ENCODE results near the gene LRRN1. TPM values are rescaled to one million over a fixed set of nuclear protein-coding genes. Genes with fewer than 3 reads are reported as not detected.
"Not testable (repeated sequence)": the region's sequence is repeated elsewhere in the genome, so short reads cannot be mapped to it uniquely, and the experiment has no call there.

Gene LRRN1
- total and polyA plus RNA-seq, 2 experiments from 2014 or later = 27.9 to 28.5 TPM

DNA sequence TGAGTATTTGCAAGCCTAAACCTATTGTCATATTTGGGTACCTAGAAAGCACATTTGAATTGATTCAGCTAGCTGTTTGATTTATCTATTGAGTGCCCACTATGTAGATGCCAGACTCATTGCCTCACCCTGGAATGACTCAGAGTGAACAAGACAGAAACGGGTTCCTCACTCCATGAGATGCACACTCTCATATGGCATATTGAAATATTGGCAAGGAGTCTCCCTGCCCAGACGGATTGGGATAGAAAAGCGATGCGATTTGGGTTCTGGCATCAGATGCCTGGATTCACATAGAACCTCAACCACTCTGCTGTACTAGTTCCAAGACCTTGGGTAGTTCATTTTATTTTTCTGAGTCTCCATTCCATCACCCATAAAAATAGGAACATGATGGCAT lies 22.5 kb downstream of the LRRN1 start:
- Histone ChIP-seq H3K36me3 (replicated peaks; ENCODE audit: insufficient read depth, low read depth) (no peaks in the 10 kb centered on the region), H3K27me3 (no peaks in the 10 kb centered on the region), H3K9me3 (ENCODE audit: low read depth) (no peaks in the 10 kb centered on the region), H3K27ac (no peak overlapping the region), H3K4me1 (ENCODE audit: insufficient read depth) (no peaks in the 10 kb centered on the region), H3K79me2 (no peaks in the 10 kb centered on the region), H2AFZ (no peak overlapping the region), H4K20me1 (ENCODE audit: insufficient read depth, poor library complexity, severe bottlenecking) (no peaks in the 10 kb centered on the region), H3K9me2 (replicated peaks; ENCODE audit: insufficient read depth) (no peaks in the 10 kb centered on the region), H3K4me3 (no peak overlapping the region), H3K4me2 (no peak overlapping the region)
- no peak for DNase-seq (ENCODE audit: low spot score)
- 89% methylated on average over 4 of the region's 4 CpGs for WGBS (ENCODE audit: low lambda C conversion rate, missing lambda C conversion rate)
- TF ChIP-seq EZH2 (IDR thresholded peaks at IDR 0.05; ENCODE audit: borderline replicate concordance) (no peak), EZH2phosphoT487 (IDR thresholded peaks at IDR 0.05; ENCODE audit: low read depth, severe bottlenecking, unreplicated experiment) (no peak)
- TF ChIP-seq, protein P1, sequence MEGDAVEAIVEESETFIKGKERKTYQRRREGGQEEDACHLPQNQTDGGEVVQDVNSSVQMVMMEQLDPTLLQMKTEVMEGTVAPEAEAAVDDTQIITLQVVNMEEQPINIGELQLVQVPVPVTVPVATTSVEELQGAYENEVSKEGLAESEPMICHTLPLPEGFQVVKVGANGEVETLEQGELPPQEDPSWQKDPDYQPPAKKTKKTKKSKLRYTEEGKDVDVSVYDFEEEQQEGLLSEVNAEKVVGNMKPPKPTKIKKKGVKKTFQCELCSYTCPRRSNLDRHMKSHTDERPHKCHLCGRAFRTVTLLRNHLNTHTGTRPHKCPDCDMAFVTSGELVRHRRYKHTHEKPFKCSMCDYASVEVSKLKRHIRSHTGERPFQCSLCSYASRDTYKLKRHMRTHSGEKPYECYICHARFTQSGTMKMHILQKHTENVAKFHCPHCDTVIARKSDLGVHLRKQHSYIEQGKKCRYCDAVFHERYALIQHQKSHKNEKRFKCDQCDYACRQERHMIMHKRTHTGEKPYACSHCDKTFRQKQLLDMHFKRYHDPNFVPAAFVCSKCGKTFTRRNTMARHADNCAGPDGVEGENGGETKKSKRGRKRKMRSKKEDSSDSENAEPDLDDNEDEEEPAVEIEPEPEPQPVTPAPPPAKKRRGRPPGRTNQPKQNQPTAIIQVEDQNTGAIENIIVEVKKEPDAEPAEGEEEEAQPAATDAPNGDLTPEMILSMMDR (IDR thresholded peaks at IDR 0.05; ENCODE audit: poor library complexity) = no peak

DNA sequence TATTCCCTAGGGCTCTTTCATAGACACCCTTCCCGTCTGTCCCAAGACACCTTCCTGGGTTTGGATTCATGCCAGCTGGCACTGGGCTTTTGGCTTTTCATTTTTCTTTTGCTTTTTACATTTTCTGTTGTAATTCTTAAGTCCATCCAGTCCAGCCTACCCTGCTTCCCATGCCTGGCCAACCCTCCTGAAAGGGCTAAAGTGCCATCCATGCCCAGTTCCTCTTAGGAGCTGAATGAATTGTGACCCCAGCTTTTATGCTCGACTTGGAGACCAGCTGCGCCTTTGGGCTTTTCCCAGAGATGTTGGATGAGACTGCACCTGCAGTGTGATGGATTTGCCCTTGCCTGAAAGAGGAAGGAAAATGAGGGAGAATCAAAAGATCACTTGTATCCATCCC lies 25.8 kb downstream of the LRRN1 start:
- H3K27me3 ChIP-seq = no peaks in the 10 kb centered on the region
- no peaks in the 10 kb centered on the region for H4K20me1 ChIP-seq (ENCODE audit: insufficient read depth, poor library complexity, severe bottlenecking)
- no peak overlapping the region for H3K4me2 ChIP-seq
- no peaks in the 10 kb centered on the region for H3K9me3 ChIP-seq (ENCODE audit: low read depth)
- H3K27ac ChIP-seq = no peak overlapping the region
- no peaks in the 10 kb centered on the region for H3K36me3 ChIP-seq (replicated peaks; ENCODE audit: insufficient read depth, low read depth)
- TF ChIP-seq EZH2phosphoT487 (IDR thresholded peaks at IDR 0.05; ENCODE audit: low read depth, severe bottlenecking, unreplicated experiment) (no peak), EZH2 (IDR thresholded peaks at IDR 0.05; ENCODE audit: borderline replicate concordance) (no peak)
- TF ChIP-seq, protein P1 (IDR thresholded peaks at IDR 0.05; ENCODE audit: poor library complexity) = no peak
- no peak overlapping the region for H3K4me3 ChIP-seq
- 88% methylated on average over 3 of the region's 3 CpGs for WGBS (ENCODE audit: low lambda C conversion rate, missing lambda C conversion rate)
- H3K79me2 ChIP-seq = no peaks in the 10 kb centered on the region
- H2AFZ ChIP-seq = no peak overlapping the region
- no peaks in the 10 kb centered on the region for H3K9me2 ChIP-seq (replicated peaks; ENCODE audit: insufficient read depth)
- no peak for DNase-seq (ENCODE audit: low spot score)
- H3K4me1 ChIP-seq (ENCODE audit: insufficient read depth) = no peaks in the 10 kb centered on the region

DNA sequence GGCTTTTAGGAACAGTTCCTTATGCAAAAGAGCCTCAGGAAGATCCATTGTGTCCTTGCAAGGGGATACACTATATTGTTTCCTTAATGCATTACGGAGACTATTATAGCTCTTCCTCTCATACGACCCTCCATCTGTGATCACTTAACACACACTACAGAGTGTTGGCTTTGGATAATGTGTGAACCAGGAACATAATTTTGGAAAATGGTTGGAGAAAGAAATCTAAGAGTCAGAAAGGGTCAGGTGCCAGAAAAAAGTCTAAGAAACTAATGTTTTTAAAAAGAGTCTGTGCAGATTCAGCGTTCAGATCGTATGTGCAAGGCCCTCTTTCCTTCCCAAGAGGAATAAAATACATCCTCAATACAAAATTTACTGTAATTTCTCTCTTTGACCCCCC lies 27.3 kb downstream of the LRRN1 start:
- Histone ChIP-seq H3K9me3 (ENCODE audit: low read depth) (no peaks in the 10 kb centered on the region), H3K4me2 (no peak overlapping the region), H2AFZ (no peak overlapping the region), H3K9me2 (replicated peaks; ENCODE audit: insufficient read depth) (no peaks in the 10 kb centered on the region), H3K4me1 (ENCODE audit: insufficient read depth) (no peaks in the 10 kb centered on the region), H3K36me3 (replicated peaks; ENCODE audit: insufficient read depth, low read depth) (no peaks in the 10 kb centered on the region), H3K27me3 (no peaks in the 10 kb centered on the region), H4K20me1 (ENCODE audit: insufficient read depth, poor library complexity, severe bottlenecking) (no peaks in the 10 kb centered on the region), H3K79me2 (no peaks in the 10 kb centered on the region), H3K27ac (no peak overlapping the region), H3K4me3 (no peak overlapping the region)
- DNase-seq (ENCODE audit: low spot score) = no peak
- TF ChIP-seq EZH2phosphoT487 (IDR thresholded peaks at IDR 0.05; ENCODE audit: low read depth, severe bottlenecking, unreplicated experiment) = no peak
- TF ChIP-seq, protein P1 (IDR thresholded peaks at IDR 0.05; ENCODE audit: poor library complexity) = no peak
- TF ChIP-seq EZH2 (IDR thresholded peaks at IDR 0.05; ENCODE audit: borderline replicate concordance) = no peak
- WGBS (ENCODE audit: low lambda C conversion rate, missing lambda C conversion rate) = 92% methylated on average over 4 of the region's 4 CpGs

DNA sequence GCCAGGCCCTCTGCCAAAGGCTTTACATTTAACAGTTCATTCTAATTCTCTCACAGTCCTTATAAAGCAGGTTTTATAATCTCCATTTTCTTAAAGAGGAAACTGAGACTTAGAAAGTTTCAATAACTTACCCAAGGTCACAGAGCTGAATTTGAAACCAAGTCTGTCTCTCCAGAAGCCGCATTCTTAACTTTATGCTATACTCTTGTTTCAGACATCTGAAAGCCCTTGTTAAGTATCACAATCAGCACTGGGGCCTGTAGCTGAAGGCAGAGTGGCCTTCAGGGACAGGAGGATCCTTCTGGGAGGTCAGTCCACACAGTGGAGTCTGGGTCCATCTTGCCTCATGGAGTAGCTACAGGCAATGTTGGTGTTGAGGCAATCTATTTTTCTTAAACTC lies 27.9 kb downstream of the LRRN1 start:
- DNase-seq (ENCODE audit: low spot score) = no peak
- H3K4me1 ChIP-seq (ENCODE audit: insufficient read depth) = no peaks in the 10 kb centered on the region
- H3K79me2 ChIP-seq = no peaks in the 10 kb centered on the region
- H3K36me3 ChIP-seq (replicated peaks; ENCODE audit: insufficient read depth, low read depth) = no peaks in the 10 kb centered on the region
- H3K27me3 ChIP-seq = no peaks in the 10 kb centered on the region
- no peaks in the 10 kb centered on the region for H3K9me2 ChIP-seq (replicated peaks; ENCODE audit: insufficient read depth)
- WGBS (ENCODE audit: low lambda C conversion rate, missing lambda C conversion rate) = 97% methylated on average over 1 of the region's 1 CpG
- H4K20me1 ChIP-seq (ENCODE audit: insufficient read depth, poor library complexity, severe bottlenecking) = no peaks in the 10 kb centered on the region
- H3K4me3 ChIP-seq = no peak overlapping the region
- H3K27ac ChIP-seq = no peak overlapping the region
- no peak overlapping the region for H3K4me2 ChIP-seq
- H3K9me3 ChIP-seq (ENCODE audit: low read depth) = no peaks in the 10 kb centered on the region
- no peak overlapping the region for H2AFZ ChIP-seq
- TF ChIP-seq EZH2phosphoT487 (IDR thresholded peaks at IDR 0.05; ENCODE audit: low read depth, severe bottlenecking, unreplicated experiment) (no peak), EZH2 (IDR thresholded peaks at IDR 0.05; ENCODE audit: borderline replicate concordance) (no peak)
- TF ChIP-seq, protein P1 (IDR thresholded peaks at IDR 0.05; ENCODE audit: poor library complexity) = no peak

DNA sequence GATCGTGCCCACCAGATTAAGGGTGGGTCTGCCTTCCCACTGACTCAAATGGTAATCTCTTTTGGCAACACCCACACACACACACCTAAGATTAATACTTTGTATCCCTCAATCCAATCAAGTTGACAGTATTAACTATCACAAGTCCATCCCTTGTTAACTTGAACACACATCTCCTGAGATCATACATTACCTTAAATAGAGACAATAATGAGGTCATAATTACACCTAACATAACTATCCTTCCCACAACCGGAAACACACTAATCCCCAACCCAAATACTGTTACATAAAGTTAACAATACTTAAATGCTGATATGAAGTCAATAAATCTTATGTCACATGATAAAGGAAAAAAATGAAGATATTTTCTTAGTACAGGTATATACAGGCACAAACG lies 29.2 kb downstream of the LRRN1 start:
- not testable (repeated sequence) for H3K4me2 ChIP-seq; H4K20me1 ChIP-seq (ENCODE audit: insufficient read depth, poor library complexity, severe bottlenecking); H3K4me3 ChIP-seq; H2AFZ ChIP-seq; DNase-seq (ENCODE audit: low spot score); H3K27me3 ChIP-seq; H3K4me1 ChIP-seq (ENCODE audit: insufficient read depth); H3K36me3 ChIP-seq (replicated peaks; ENCODE audit: insufficient read depth, low read depth); H3K9me2 ChIP-seq (replicated peaks; ENCODE audit: insufficient read depth); H3K27ac ChIP-seq; H3K9me3 ChIP-seq (ENCODE audit: low read depth); H3K79me2 ChIP-seq
- 91% methylated on average over 3 of the region's 3 CpGs for WGBS (ENCODE audit: low lambda C conversion rate, missing lambda C conversion rate)
